Right lobe of liver (tissue), 6 donors: Measurements from ENCODE around the gene CYP2A7. TPM values are rescaled to one million over a fixed set of nuclear protein-coding genes. Genes with fewer than 3 reads are reported as not detected.
"Not testable (repeated sequence)": the region's sequence is repeated elsewhere in the genome, so short reads cannot be mapped to it uniquely, and the experiment has no call there.

Experiments
- ATAC-seq, 4 donors: fragments of 200-7000 bp; cut with Tn5 transposase; one replicate each; pipeline ENCODE4 v1.9.1; 2020; ENCODE audit warnings: mild to moderate bottlenecking in 4 of 4, moderate library complexity in 4 of 4
- DNase-seq, 3 donors: peaks; one replicate each; pipeline ENCODE4 v3.0.0-alpha.2; 2020
- H3K27ac ChIP-seq, 3 donors: fragments of 200-600 bp; one replicate each; pipeline ENCODE4 v1.8.0; 2022
- H3K27me3 ChIP-seq, 2 donors: fragments of 200-600 bp; one replicate each; pipeline ENCODE4 v1.8.0; 2022
- H3K36me3 ChIP-seq, 4 donors: fragments of 200-600 bp; sonication (generic) in 1 of 4; one replicate each; pipeline versions ENCODE4 v1.5.1 to v1.8.0; 2017 to 2022; ENCODE audit warnings: control low read depth in 1 of 4
- H3K4me1 ChIP-seq, 4 donors: fragments of 200-600 bp; sonication (generic) in 1 of 4; one replicate each; pipeline versions ENCODE4 v1.5.1 to v1.8.0; 2017 to 2022; ENCODE audit warnings: control low read depth in 1 of 4
- H3K4me3 ChIP-seq, 3 donors: fragments of 200-600 bp; one replicate each; pipeline ENCODE4 v1.8.0; 2022
- H3K9me3 ChIP-seq, 4 donors: fragments of 200-600 bp; sonication (generic) in 1 of 4; one replicate each; pipeline versions ENCODE4 v1.5.1 to v1.8.0; 2017 to 2022; ENCODE audit warnings: control low read depth in 1 of 4
- CTCF ChIP-seq, 4 donors: fragments of 200-600 bp in 3 of 4; fragments of 450-650 bp in 1 of 4; IDR thresholded peaks; one replicate each; pipeline versions ENCODE4 v1.5.1 to v1.8.0; 2016 to 2022; ENCODE audit warnings: antibody characterized with exemption in 4 of 4, mild to moderate bottlenecking in 2 of 4
- POLR2A ChIP-seq: fragments of 450-650 bp; IDR thresholded peaks from one replicate; pipeline ENCODE4 v1.6.1; 2017; ENCODE audit warnings: antibody characterized with exemption, mild to moderate bottlenecking
- WGBS: methylation state at CpG from one replicate; pipeline ENCODE4 v1.1.6; 2018; ENCODE audit warnings: low coverage, low lambda C conversion rate; ENCODE audit not compliant: insufficient coverage; ENCODE audit errors: missing lambda C conversion rate; 5-methylcytosine and 5-hydroxymethylcytosine counted together
- intact Hi-C, 2 donors: fragments of 100-400 bp; cut with DNase I; formaldehyde crosslinking; loops; one replicate each; pipeline versions ENCODE4 v1.11.2 to v1.14.1; 2022
- total RNA-seq, 6 experiments: library from RNA; depleted of rRNA in 2 of 6; stranded (reverse); fragments of >200 nt in 2 of 6; fragmentation: NEBNext Ultra II Directional in 3 of 6; extraction: Animal tissue kit (Norgen Biotek cat#: 25700) in 3 of 6; gene quantifications; one replicate each; pipeline versions ENCODE4 v1.1.0 to v1.2.4, GENCODE V29; 2016 to 2023
- donor health status: DM: no; HTN: yes; CAD: no.
- donor health status: DM: no; HTN: no; CAD: no.
- donor health status: DM: no; HTN: no; CAD: no.
- donor health status: DM: no; HTN: yes; CAD: no.
- donor health status: DM: no; HTN: yes; CAD: no.

The CYP2A7 gene
- total RNA-seq, 6 experiments from 2014 or later, result 2.5 to 2,068 (median 134) TPM

DNA sequence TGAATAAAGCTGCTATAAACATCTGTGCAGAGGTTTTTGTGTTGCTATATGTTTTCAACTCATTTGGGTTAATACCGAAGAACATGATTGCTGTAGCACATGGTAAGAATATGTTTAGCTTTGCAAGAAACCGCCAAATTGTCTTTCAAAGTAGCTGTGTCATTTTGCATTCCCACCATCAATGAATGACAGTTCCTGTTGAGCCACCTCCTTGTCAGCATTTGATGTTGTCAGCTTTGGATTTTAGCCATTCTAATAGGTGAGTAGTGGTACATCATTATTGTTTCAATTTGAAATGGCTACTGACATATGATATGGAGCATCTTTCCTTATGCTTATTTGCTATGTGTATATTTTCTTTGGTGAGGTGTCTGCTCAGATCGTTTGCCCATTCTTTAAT lies 40.0 kb downstream of the CYP2A7 start:
- DNase-seq, H3K4me1 ChIP-seq, intact Hi-C loops, H3K4me3 ChIP-seq, H3K9me3 ChIP-seq, H3K36me3 ChIP-seq, H3K27me3 ChIP-seq, H3K27ac ChIP-seq: not testable (repeated sequence)
- 19% methylated on average over 2 of the region's 3 CpGs for WGBS
- ATAC-seq, result peak in 1 of 4 donors; percentile 14

- DNase-seq, intact Hi-C loops, H3K36me3 ChIP-seq, H3K4me1 ChIP-seq, H3K9me3 ChIP-seq, H3K27ac ChIP-seq, ATAC-seq, H3K4me3 ChIP-seq, H3K27me3 ChIP-seq: not testable (repeated sequence)
- 67% methylated on average over 1 of the region's 1 CpG for WGBS
These were observed 43.6 kb downstream of the CYP2A7 start for GRCh38 chr19:40838477-40838876.

- DNase-seq (no peak), ATAC-seq (no peak)
- H3K4me1 ChIP-seq, result peaks cover 0 to 7% (median 3%) of the 10 kb centered on the region in 4 donors
- H3K9me3 ChIP-seq, result no peaks in the 10 kb centered on the region
- intact Hi-C loops, result no loop called here
- H3K36me3 ChIP-seq, result no peaks in the 10 kb centered on the region
- no peaks in the 10 kb centered on the region for H3K27me3 ChIP-seq
- TF ChIP-seq POLR2A (no peak), CTCF (IDR thresholded peaks at IDR 0.05) (no peak)
- H3K27ac ChIP-seq, result no peak overlapping the region
- H3K4me3 ChIP-seq, result no peak overlapping the region
- WGBS, result 77% methylated on average over 5 of the region's 6 CpGs
These were observed 45.1 kb downstream of the CYP2A7 start for GRCh38 chr19:40836754-40837429.

DNA sequence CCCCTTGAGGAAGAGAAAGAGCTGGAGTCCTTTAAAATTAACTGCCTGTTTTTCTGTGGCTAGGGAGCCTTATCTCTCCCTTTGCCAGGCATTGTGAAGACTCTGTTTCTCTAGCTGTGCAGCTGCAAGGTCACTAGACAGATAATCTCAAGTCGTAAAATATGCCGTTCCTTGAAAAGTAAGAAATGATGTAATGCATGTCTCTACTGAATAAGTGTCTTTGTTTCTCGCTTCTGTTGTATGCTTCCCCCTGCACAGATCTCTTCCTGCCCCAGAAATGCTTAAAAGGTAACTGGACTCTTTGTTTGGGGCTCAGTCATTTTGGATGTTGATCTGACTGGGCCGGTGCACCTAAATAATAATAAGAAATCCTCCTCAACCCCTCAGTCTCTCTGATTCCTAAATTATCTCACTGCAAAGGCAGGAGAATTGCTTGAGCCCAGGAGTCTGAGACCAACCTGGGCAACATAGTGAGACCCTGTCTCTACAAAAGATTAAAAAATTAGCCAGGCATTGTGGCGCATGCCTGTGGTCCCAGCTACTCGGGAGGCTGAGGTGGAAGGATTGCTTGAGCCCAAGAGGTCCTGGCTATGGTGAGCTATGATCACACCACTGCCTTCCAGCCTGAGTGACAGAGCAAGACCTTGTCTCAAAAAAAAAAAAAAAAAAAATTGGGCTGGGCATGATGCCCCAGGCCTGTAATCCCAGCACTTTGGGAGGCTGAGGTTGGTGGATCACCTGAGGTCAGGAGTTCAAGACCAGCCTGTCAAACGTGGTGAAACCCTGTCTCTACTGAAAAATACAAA lies 48.1 kb downstream of the CYP2A7 start:
- H3K27ac ChIP-seq, H3K36me3 ChIP-seq, H3K27me3 ChIP-seq, H3K9me3 ChIP-seq, H3K4me3 ChIP-seq, ATAC-seq, intact Hi-C loops: not testable (repeated sequence)
- WGBS, result 49% methylated on average over 7 of the region's 7 CpGs
- peaks cover 0 to 14% (median 7%) of the 10 kb centered on the region in 4 donors for H3K4me1 ChIP-seq
- peak in 1 of 3 donors; percentile 10 for DNase-seq

DNA sequence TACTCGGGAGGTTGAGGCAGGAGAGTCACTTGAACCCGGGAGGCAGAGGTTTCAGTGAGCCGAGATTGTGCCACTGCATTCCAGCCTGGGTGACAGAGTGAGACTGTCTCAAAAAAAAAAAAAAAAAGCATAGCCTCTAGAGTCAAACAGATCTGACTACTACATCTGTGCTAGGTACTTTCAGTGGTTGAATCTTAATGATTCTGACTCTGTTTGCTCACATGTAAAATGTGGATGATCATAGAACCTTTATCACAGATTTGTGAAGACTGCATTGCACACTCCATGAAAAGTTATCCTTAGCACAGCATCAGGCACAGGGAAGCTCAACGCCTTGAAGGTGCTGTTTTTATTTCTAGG lies 49.6 kb downstream of the CYP2A7 start:
- Histone ChIP-seq H3K27ac (peak overlapping the region in 1 of 3 donors; percentile 64), H3K4me1 (peaks cover 0 to 14% (median 7%) of the 10 kb centered on the region in 4 donors)
- H3K9me3 ChIP-seq, intact Hi-C loops, H3K36me3 ChIP-seq, H3K27me3 ChIP-seq, H3K4me3 ChIP-seq, DNase-seq: not testable (repeated sequence)
- WGBS, result 60% methylated on average over 2 of the region's 4 CpGs
- peak; percentile 6 to 27 (median 10) for ATAC-seq

- H3K4me3 ChIP-seq, result no peak overlapping the region
- 55% methylated on average over 5 of the region's 7 CpGs for WGBS
- H3K27me3 ChIP-seq, result no peaks in the 10 kb centered on the region
- H3K4me1 ChIP-seq, result peaks cover 0 to 14% (median 7%) of the 10 kb centered on the region in 4 donors
- H3K9me3 ChIP-seq, result no peaks in the 10 kb centered on the region
- ATAC-seq, result peak; percentile 79 to 90 (median 85)
- H3K27ac ChIP-seq, result peak overlapping the region; percentile 12 to 70 (median 64)
- H3K36me3 ChIP-seq, result peaks cover 0 to 5% (median 2%) of the 10 kb centered on the region in 4 donors
- intact Hi-C loops, result no loop called here
- peak in 1 of 3 donors; percentile 81 for DNase-seq
- no peak for TF ChIP-seq POLR2A
- no peak for TF ChIP-seq CTCF (IDR thresholded peaks at IDR 0.05)
These were observed 50.3 kb downstream of the CYP2A7 start for GRCh38 chr19:40831502-40832430.

GRCh38 chr19:40830741-40831140 lies 51.3 kb downstream of the CYP2A7 start:
- H3K9me3 ChIP-seq, ATAC-seq, H3K27me3 ChIP-seq, intact Hi-C loops, H3K27ac ChIP-seq, H3K36me3 ChIP-seq, H3K4me3 ChIP-seq: not testable (repeated sequence)
- WGBS, result 98% methylated on average over 9 of the region's 16 CpGs
- peaks cover 0 to 14% (median 7%) of the 10 kb centered on the region in 4 donors for H3K4me1 ChIP-seq
- peak in 1 of 3 donors; percentile 33 for DNase-seq
